Liver (tissue), 9 donors: ENCODE measurements around the gene CLINT1. TPM values are rescaled to one million over a fixed set of nuclear protein-coding genes. Genes with fewer than 3 reads are reported as not detected.

Experiments
- DNase-seq: peaks from one replicate; pipeline ENCODE4 v3.0.0-alpha.2; 2017; ENCODE audit warnings: low spot score
- H3K27ac ChIP-seq, 2 donors: one replicate each; pipeline ENCODE4 v1.7.0; 2013; ENCODE audit warnings: inconsistent platforms in 2 of 2, low read length in 2 of 2, control low read depth in 1 of 2, low read depth in 1 of 2, mild to moderate bottlenecking in 1 of 2
- H3K27me3 ChIP-seq, 4 donors: one replicate each; pipeline versions ENCODE4 v1.6.1 to v1.7.0; 2013; ENCODE audit warnings: low read length in 3 of 4, inconsistent platforms in 1 of 4, mild to moderate bottlenecking in 1 of 4, moderate library complexity in 1 of 4; ENCODE audit not compliant: control insufficient read depth in 4 of 4, insufficient read depth in 4 of 4
- H3K36me3 ChIP-seq, 4 donors: one replicate each; pipeline versions ENCODE4 v1.6.1 to v1.7.0; 2013; ENCODE audit warnings: low read length in 3 of 4, mild to moderate bottlenecking in 3 of 4, low read depth in 1 of 4, moderate library complexity in 1 of 4; ENCODE audit not compliant: control insufficient read depth in 4 of 4, insufficient read depth in 3 of 4
- H3K4me1 ChIP-seq, 4 donors: one replicate each; pipeline versions ENCODE4 v1.6.1 to v1.7.0; 2013; ENCODE audit warnings: low read length in 3 of 4, mild to moderate bottlenecking in 3 of 4, moderate library complexity in 1 of 4; ENCODE audit not compliant: control insufficient read depth in 4 of 4, insufficient read depth in 4 of 4
- H3K4me3 ChIP-seq, 3 donors: one replicate each; pipeline versions ENCODE4 v1.6.1 to v1.7.0; 2013; ENCODE audit warnings: low read length in 3 of 3, control low read depth in 1 of 3, low read depth in 1 of 3, mild to moderate bottlenecking in 1 of 3
- H3K9ac ChIP-seq, 2 donors: one replicate each; pipeline ENCODE4 v1.7.0; 2013; ENCODE audit warnings: low read length in 2 of 2, mild to moderate bottlenecking in 2 of 2, moderate library complexity in 2 of 2, control low read depth in 1 of 2, low read depth in 1 of 2
- H3K9me3 ChIP-seq, 4 donors: one replicate each; pipeline versions ENCODE4 v1.6.1 to v1.7.0; 2013; ENCODE audit warnings: low read length in 3 of 4; ENCODE audit not compliant: control insufficient read depth in 4 of 4
- EGR1 ChIP-seq, 2 donors: IDR thresholded peaks; 2 replicates each; pipeline ENCODE4 v1.6.1; 2016 to 2018; ENCODE audit warnings: antibody characterized with exemption in 2 of 2, low read depth in 2 of 2
- FOXA1 ChIP-seq: IDR thresholded peaks from 2 replicates; pipeline ENCODE4 v1.6.1; 2016; ENCODE audit warnings: antibody characterized with exemption
- GABPA ChIP-seq, 2 donors: IDR thresholded peaks in 1 of 2; conservative IDR thresholded peaks in 1 of 2; 2 replicates each; pipeline ENCODE4 v1.6.1; 2016; ENCODE audit warnings: antibody characterized with exemption in 2 of 2, mild to moderate bottlenecking in 1 of 2, moderate library complexity in 1 of 2
- HNF4A ChIP-seq, 2 donors: conservative IDR thresholded peaks; 2 replicates each; pipeline ENCODE4 v1.6.1; 2016; ENCODE audit warnings: antibody characterized with exemption in 2 of 2, mild to moderate bottlenecking in 2 of 2
- HNF4G ChIP-seq: IDR thresholded peaks from 2 replicates; pipeline ENCODE4 v1.6.1; 2016; ENCODE audit warnings: antibody characterized with exemption
- MAX ChIP-seq: IDR thresholded peaks from 2 replicates; pipeline ENCODE4 v1.6.1; 2016; ENCODE audit warnings: antibody characterized with exemption
- NR2F2 ChIP-seq: IDR thresholded peaks from 2 replicates; pipeline ENCODE4 v1.6.1; 2016; ENCODE audit warnings: antibody characterized with exemption
- RAD21 ChIP-seq, 2 donors: IDR thresholded peaks; 2 replicates each; pipeline ENCODE4 v1.6.1; 2016; ENCODE audit warnings: antibody characterized with exemption in 2 of 2, mild to moderate bottlenecking in 2 of 2
- RXRA ChIP-seq, 2 donors: IDR thresholded peaks; 2 replicates each; pipeline ENCODE4 v1.6.1; 2017 to 2018; ENCODE audit warnings: antibody characterized with exemption in 2 of 2, mild to moderate bottlenecking in 1 of 2
- SP1 ChIP-seq: IDR thresholded peaks from 2 replicates; pipeline ENCODE4 v1.6.1; 2018; ENCODE audit warnings: antibody characterized with exemption, mild to moderate bottlenecking
- TAF1 ChIP-seq: conservative IDR thresholded peaks from 2 replicates; pipeline ENCODE4 v1.6.1; 2016; ENCODE audit warnings: antibody characterized with exemption, mild to moderate bottlenecking
- YY1 ChIP-seq: IDR thresholded peaks from 2 replicates; pipeline ENCODE4 v1.6.1; 2016; ENCODE audit warnings: antibody characterized with exemption, mild to moderate bottlenecking
- ZBTB33 ChIP-seq: IDR thresholded peaks from 2 replicates; pipeline ENCODE4 v1.6.1; 2016; ENCODE audit warnings: antibody characterized with exemption
- WGBS: extraction: QIAGEN DNeasy Blood & Tissue Kit; methylation state at CpG from one replicate; pipeline ENCODE4 v1.1.7; 2013; 5-methylcytosine and 5-hydroxymethylcytosine counted together
- polyA plus RNA-seq, 2 donors: library from polyadenylated mRNA; stranded (reverse) in 1 of 2; unstranded in 1 of 2; fragments of 200-250 nt in 1 of 2; fragments of >200 nt in 1 of 2; fragmentation: Nextera tagmentation in 1 of 2; extraction: Ambion mirVana in 1 of 2; gene quantifications; one replicate each; pipeline versions ENCODE4 v1.2.1 to v1.2.3, GENCODE V29; 2013 to 2015
- total RNA-seq, 2 donors: library from RNA; depleted of rRNA; stranded (reverse); fragments of >200 nt; gene quantifications; one replicate each; pipeline ENCODE4 v1.2.3, GENCODE V29; 2014
- TF ChIP-seq, protein P1 (sequence below): IDR thresholded peaks from 2 replicates; pipeline ENCODE4 v1.6.1; 2016; ENCODE audit warnings: antibody characterized with exemption
- TF ChIP-seq, protein P2 (sequence below): IDR thresholded peaks from 2 replicates; pipeline ENCODE4 v1.6.1; 2016; ENCODE audit warnings: antibody characterized with exemption, mild to moderate bottlenecking
- TF ChIP-seq, protein P3 (sequence below): fragments of 150-350 bp; IDR thresholded peaks from 2 replicates; pipeline ENCODE4 v1.5.1; 2017; ENCODE audit warnings: improper control_type of control experiment, low read depth, low read length; ENCODE audit not compliant: missing input control
- donor health status: healthy.
- donor health status: healthy.
- donor health status: healthy.
- donor health status: healthy.
- donor health status: healthy.

Gene CLINT1
- total RNA-seq = 100 to 1,000 TPM in 1 of 2 donors, 10 to 100 TPM in 1; 94.3 to 115 TPM
- 10 to 100 TPM; 34.8 to 42.4 TPM for polyA plus RNA-seq

- H3K27me3 ChIP-seq = no peaks in the 10 kb centered on the region
- H3K9ac ChIP-seq = peak within 1 kb of the TSS; percentile 12 to 90
- DNase-seq = peak; percentile 92
- peak within 1 kb of the TSS; percentile 87 to 96 for H3K27ac ChIP-seq
- peaks cover 6 to 60% (median 56%) of the 10 kb centered on the region in 4 donors for H3K4me1 ChIP-seq
- no peaks in the 10 kb centered on the region for H3K9me3 ChIP-seq
- no peaks in the 10 kb centered on the region for H3K36me3 ChIP-seq
- H3K4me3 ChIP-seq = peak within 1 kb of the TSS; percentile 77 to 92 (median 82)
- TF ChIP-seq RAD21 (IDR thresholded peaks at IDR 0.05) (peak in 1 of 2 donors; percentile 17), YY1 (peak; percentile 71), GABPA (IDR thresholded peaks at IDR 0.05 in 1 of 2, conservative IDR thresholded peaks at IDR 0.05 in 1 of 2) (peak; percentile 53 to 89), SP1 (peak; percentile 4), HNF4A (conservative IDR thresholded peaks at IDR 0.05) (no peak), RXRA (IDR thresholded peaks at IDR 0.05) (peak in 1 of 2 donors; percentile 49), TAF1 (no peak), FOXA1 (no peak)
- under 1% methylated on average over 59 of the region's 59 CpGs for WGBS
These were observed at the start of gene CLINT1 for GRCh38 chr5:157858527-157859226. Gene CLINT1, minus strand, starts transcription at chr5:157859145. Its CDS starts 175 bp downstream, at chr5:157858970.

DNA sequence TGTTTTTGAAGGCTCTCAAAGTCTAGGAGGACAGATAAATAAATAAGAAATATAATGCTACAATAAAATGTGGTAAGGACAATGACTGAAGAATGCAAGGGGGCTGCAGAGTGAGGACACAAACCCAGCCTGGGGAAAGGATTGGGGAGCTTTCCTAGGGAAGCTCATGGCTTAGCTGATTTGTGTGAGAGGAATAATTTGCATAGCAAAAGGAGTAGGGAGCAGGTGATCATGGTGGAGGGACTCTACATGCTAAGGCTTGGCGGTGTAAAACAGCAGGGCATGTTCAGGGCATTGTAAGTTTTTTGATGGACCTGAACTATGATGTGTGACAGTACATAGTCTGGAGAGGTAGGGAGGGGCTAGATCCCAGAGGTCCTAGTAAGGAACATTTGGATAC, 49.5 kb upstream of the CLINT1 start:
- WGBS = 95% methylated on average over 1 of the region's 1 CpG
- H3K9ac ChIP-seq = no peak overlapping the region
- no peak overlapping the region for H3K4me3 ChIP-seq
- TF ChIP-seq EGR1 (IDR thresholded peaks at IDR 0.05; ENCODE audit: low read depth in 2 of 2) (no peak), ZBTB33 (no peak), HNF4G (no peak)
- TF ChIP-seq, protein P1, sequence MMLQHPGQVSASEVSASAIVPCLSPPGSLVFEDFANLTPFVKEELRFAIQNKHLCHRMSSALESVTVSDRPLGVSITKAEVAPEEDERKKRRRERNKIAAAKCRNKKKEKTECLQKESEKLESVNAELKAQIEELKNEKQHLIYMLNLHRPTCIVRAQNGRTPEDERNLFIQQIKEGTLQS = no peak
- no peaks in the 10 kb centered on the region for H3K9me3 ChIP-seq
- H3K36me3 ChIP-seq = no peaks in the 10 kb centered on the region
- no peak for DNase-seq
- no peaks in the 10 kb centered on the region for H3K27me3 ChIP-seq
- H3K27ac ChIP-seq = no peak overlapping the region
- peaks cover 0 to under 1% (median 0%) of the 10 kb centered on the region in 4 donors for H3K4me1 ChIP-seq

DNA sequence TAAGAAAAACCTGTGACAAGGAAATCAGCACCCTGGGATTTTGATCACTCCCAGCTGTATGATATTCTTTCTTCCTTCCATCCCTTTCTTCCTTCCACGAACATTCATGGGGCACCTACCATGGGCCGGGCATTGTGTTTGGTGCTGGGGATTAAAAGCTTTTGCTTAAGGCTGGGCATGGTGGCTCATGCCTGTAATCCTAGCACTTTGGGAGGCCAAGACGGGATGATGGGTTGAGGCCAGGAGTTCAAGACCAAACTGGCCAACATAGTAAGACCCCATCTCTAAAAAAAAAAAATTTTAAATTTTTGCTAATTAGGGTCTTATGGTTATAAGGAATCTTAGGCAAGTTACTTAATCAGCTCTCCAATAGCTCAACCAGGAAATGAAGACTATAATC, 48.5 kb upstream of the CLINT1 start:
- no peaks in the 10 kb centered on the region for H3K9me3 ChIP-seq
- 93% methylated on average over 3 of the region's 3 CpGs for WGBS
- H3K27ac ChIP-seq = no peak overlapping the region
- DNase-seq = no peak
- no peak overlapping the region for H3K9ac ChIP-seq
- H3K4me3 ChIP-seq = no peak overlapping the region
- no peaks in the 10 kb centered on the region for H3K4me1 ChIP-seq
- H3K27me3 ChIP-seq = no peaks in the 10 kb centered on the region
- H3K36me3 ChIP-seq = no peaks in the 10 kb centered on the region
- TF ChIP-seq, protein P1 = no peak
- TF ChIP-seq FOXA1 = no peak
- TF ChIP-seq YY1 = no peak
- TF ChIP-seq GABPA (IDR thresholded peaks at IDR 0.05 in 1 of 2, conservative IDR thresholded peaks at IDR 0.05 in 1 of 2) = no peak
- TF ChIP-seq MAX = no peak
- TF ChIP-seq, protein P2, sequence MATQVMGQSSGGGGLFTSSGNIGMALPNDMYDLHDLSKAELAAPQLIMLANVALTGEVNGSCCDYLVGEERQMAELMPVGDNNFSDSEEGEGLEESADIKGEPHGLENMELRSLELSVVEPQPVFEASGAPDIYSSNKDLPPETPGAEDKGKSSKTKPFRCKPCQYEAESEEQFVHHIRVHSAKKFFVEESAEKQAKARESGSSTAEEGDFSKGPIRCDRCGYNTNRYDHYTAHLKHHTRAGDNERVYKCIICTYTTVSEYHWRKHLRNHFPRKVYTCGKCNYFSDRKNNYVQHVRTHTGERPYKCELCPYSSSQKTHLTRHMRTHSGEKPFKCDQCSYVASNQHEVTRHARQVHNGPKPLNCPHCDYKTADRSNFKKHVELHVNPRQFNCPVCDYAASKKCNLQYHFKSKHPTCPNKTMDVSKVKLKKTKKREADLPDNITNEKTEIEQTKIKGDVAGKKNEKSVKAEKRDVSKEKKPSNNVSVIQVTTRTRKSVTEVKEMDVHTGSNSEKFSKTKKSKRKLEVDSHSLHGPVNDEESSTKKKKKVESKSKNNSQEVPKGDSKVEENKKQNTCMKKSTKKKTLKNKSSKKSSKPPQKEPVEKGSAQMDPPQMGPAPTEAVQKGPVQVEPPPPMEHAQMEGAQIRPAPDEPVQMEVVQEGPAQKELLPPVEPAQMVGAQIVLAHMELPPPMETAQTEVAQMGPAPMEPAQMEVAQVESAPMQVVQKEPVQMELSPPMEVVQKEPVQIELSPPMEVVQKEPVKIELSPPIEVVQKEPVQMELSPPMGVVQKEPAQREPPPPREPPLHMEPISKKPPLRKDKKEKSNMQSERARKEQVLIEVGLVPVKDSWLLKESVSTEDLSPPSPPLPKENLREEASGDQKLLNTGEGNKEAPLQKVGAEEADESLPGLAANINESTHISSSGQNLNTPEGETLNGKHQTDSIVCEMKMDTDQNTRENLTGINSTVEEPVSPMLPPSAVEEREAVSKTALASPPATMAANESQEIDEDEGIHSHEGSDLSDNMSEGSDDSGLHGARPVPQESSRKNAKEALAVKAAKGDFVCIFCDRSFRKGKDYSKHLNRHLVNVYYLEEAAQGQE = no peak
- no peak for TF ChIP-seq NR2F2
- TF ChIP-seq HNF4G = no peak
- TF ChIP-seq TAF1 = no peak
- TF ChIP-seq, protein P3, sequence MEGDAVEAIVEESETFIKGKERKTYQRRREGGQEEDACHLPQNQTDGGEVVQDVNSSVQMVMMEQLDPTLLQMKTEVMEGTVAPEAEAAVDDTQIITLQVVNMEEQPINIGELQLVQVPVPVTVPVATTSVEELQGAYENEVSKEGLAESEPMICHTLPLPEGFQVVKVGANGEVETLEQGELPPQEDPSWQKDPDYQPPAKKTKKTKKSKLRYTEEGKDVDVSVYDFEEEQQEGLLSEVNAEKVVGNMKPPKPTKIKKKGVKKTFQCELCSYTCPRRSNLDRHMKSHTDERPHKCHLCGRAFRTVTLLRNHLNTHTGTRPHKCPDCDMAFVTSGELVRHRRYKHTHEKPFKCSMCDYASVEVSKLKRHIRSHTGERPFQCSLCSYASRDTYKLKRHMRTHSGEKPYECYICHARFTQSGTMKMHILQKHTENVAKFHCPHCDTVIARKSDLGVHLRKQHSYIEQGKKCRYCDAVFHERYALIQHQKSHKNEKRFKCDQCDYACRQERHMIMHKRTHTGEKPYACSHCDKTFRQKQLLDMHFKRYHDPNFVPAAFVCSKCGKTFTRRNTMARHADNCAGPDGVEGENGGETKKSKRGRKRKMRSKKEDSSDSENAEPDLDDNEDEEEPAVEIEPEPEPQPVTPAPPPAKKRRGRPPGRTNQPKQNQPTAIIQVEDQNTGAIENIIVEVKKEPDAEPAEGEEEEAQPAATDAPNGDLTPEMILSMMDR = no peak
- no peak for TF ChIP-seq ZBTB33
